HFFc6 (cell line): Measurements from ENCODE around the gene PDE6B. TPM values are rescaled to one million over a fixed set of nuclear protein-coding genes. Genes with fewer than 3 reads are reported as not detected.

Experiments
- DNase-seq: peaks from one replicate; pipeline ENCODE4 v3.0.0-alpha.2; 2018
- H3K27ac Mint-ChIP-seq: 2 replicates; pipeline ENCODE4 v1.8.0; 2020; ENCODE audit warnings: mild to moderate bottlenecking, mixed read lengths
- H3K27me3 Mint-ChIP-seq: 2 replicates; pipeline ENCODE4 v1.8.0; 2021; ENCODE audit warnings: mild to moderate bottlenecking, moderate library complexity, mixed read lengths; ENCODE audit not compliant: insufficient read depth
- H3K36me3 Mint-ChIP-seq: 2 replicates; pipeline ENCODE4 v1.8.0; 2021; ENCODE audit warnings: low read depth, mixed read lengths
- H3K4me1 Mint-ChIP-seq: 2 replicates; pipeline ENCODE4 v1.8.0; 2020; ENCODE audit warnings: low read depth, mixed read lengths
- H3K4me3 Mint-ChIP-seq: 2 replicates; pipeline ENCODE4 v1.8.0; 2020; ENCODE audit warnings: mild to moderate bottlenecking, moderate library complexity, mixed read lengths
- H3K9me3 Mint-ChIP-seq: 2 replicates; pipeline ENCODE4 v1.8.0; 2020; ENCODE audit warnings: mild to moderate bottlenecking, mixed read lengths
- CTCF ChIP-seq: fragments of 200-600 bp; sonication (generic); IDR thresholded peaks from 2 replicates; pipeline ENCODE4 v1.5.0; 2021; ENCODE audit warnings: antibody characterized with exemption, mild to moderate bottlenecking
- total RNA-seq, 6 experiments: library from RNA; stranded (reverse); fragmentation: NEBNext Ultra II Directional; extraction: Animal tissue kit (Norgen Biotek cat#: 25700); gene quantifications; 2 replicates in 1 of 6; 3 replicates in 5 of 6; pipeline ENCODE4 v1.2.3, GENCODE V29; 2021

PDE6B gene
- total RNA-seq, 6 experiments from 2014 or later: not detected

- Mint-ChIP-seq H3K36me3 (peaks cover 21% of the 10 kb centered on the region), H3K27ac (no peak overlapping the region), H3K27me3 (peaks cover 5% of the 10 kb centered on the region; the same call in 1 of the 2 replicates), H3K4me1 (no peaks in the 10 kb centered on the region), H3K9me3 (peaks cover 34% of the 10 kb centered on the region), H3K4me3 (no peak overlapping the region)
- TF ChIP-seq CTCF: no peak
- DNase-seq: no peak
Measured at GRCh38 chr4:629915-630641, 4.7 kb downstream of the PDE6B start.

- no peak for TF ChIP-seq CTCF
- no peak overlapping the region for H3K27ac Mint-ChIP-seq
- peaks cover 5% of the 10 kb centered on the region; the same call in 1 of the 2 replicates for H3K27me3 Mint-ChIP-seq
- H3K4me1 Mint-ChIP-seq: no peaks in the 10 kb centered on the region
- no peak for DNase-seq
- peaks cover 21% of the 10 kb centered on the region for H3K36me3 Mint-ChIP-seq
- peaks cover 39% of the 10 kb centered on the region for H3K9me3 Mint-ChIP-seq
- H3K4me3 Mint-ChIP-seq: no peak overlapping the region
Measured at GRCh38 chr4:630656-631055, 5.3 kb downstream of the PDE6B start.

GRCh38 chr4:632196-632790 lies 6.9 kb downstream of the PDE6B start:
- peaks cover under 1% of the 10 kb centered on the region for H3K27me3 Mint-ChIP-seq
- DNase-seq: no peak

GRCh38 chr4:632926-633325 lies 7.6 kb downstream of the PDE6B start:
- Mint-ChIP-seq H3K4me1 (no peaks in the 10 kb centered on the region), H3K27me3 (no peaks in the 10 kb centered on the region; the same call in none of the 2 replicates), H3K27ac (no peak overlapping the region), H3K9me3 (peaks cover 49% of the 10 kb centered on the region), H3K36me3 (peaks cover 21% of the 10 kb centered on the region), H3K4me3 (no peak overlapping the region)
- no peak for DNase-seq
- TF ChIP-seq CTCF: no peak

More at GRCh38 chr4:632196-632790, 6.9 kb downstream of the PDE6B start:
- H3K36me3 Mint-ChIP-seq: peaks cover 21% of the 10 kb centered on the region
- no peak for TF ChIP-seq CTCF
- H3K4me1 Mint-ChIP-seq: no peaks in the 10 kb centered on the region
- peaks cover 44% of the 10 kb centered on the region for H3K9me3 Mint-ChIP-seq
- no peak overlapping the region for H3K27ac Mint-ChIP-seq
- H3K4me3 Mint-ChIP-seq: no peak overlapping the region

GRCh38 chr4:633406-633805 lies 8.0 kb downstream of the PDE6B start:
- Mint-ChIP-seq H3K4me1 (no peaks in the 10 kb centered on the region), H3K27me3 (no peaks in the 10 kb centered on the region; the same call in none of the 2 replicates), H3K36me3 (peaks cover 21% of the 10 kb centered on the region), H3K9me3 (peaks cover 51% of the 10 kb centered on the region), H3K4me3 (no peak overlapping the region), H3K27ac (no peak overlapping the region)
- no peak for TF ChIP-seq CTCF
- no peak for DNase-seq
